PC-9 (cell line): ENCODE measurements around the gene SLFN11. TPM values are rescaled to one million over a fixed set of nuclear protein-coding genes. Genes with fewer than 3 reads are reported as not detected.

Experiments
- BruUV-seq: library from RNA; stranded (reverse); fragments of 400-500 nt; replicated peaks from 2 replicates; lab custom pipeline; 2021; lab: Mats Ljungman, UMichigan
- CTCF ChIA-PET: fragments of 300-600 bp; sonication (Branson Sonifier 250); formaldehyde crosslinking; loops from one replicate; lab custom pipeline; 2022; ENCODE audit warnings: antibody characterized with exemption; lab: Charles Lee
- POLR2A ChIA-PET: fragments of 300-600 bp; sonication (Branson Sonifier 250); formaldehyde crosslinking; loops from one replicate; lab custom pipeline; 2022; ENCODE audit warnings: antibody characterized with exemption; ENCODE audit not compliant: unreplicated experiment; lab: Charles Lee
- DNase-seq, 2 experiments: peaks; one replicate each; pipeline versions ENCODE4 v3.0.0 to v3.0.0-alpha.2; 2015 to 2022; ENCODE audit warnings: mixed read lengths in 1 of 2
- H2AFZ ChIP-seq: fragments of 200-600 bp; sonication (generic); 2 replicates; pipeline ENCODE4 v1.8.1; 2017; ENCODE audit warnings: antibody characterized with exemption
- H3F3A ChIP-seq: fragments of 200-600 bp; sonication (generic); 2 replicates; pipeline ENCODE4 v1.8.1; 2017; ENCODE audit warnings: antibody characterized with exemption, mild to moderate bottlenecking, low read depth; ENCODE audit not compliant: insufficient read depth
- H3K27ac ChIP-seq: fragments of 200-600 bp; sonication (generic); 2 replicates; pipeline ENCODE4 v1.6.1; 2016; ENCODE audit warnings: mixed run types
- H3K27me3 ChIP-seq: fragments of 200-600 bp; sonication (generic); 2 replicates; pipeline ENCODE4 v1.6.1; 2016; ENCODE audit warnings: low read depth, mixed run types; ENCODE audit not compliant: insufficient read depth
- H3K36me3 ChIP-seq: fragments of 200-600 bp; sonication (generic); 2 replicates; pipeline ENCODE4 v1.6.1; 2016; ENCODE audit warnings: low read depth, mixed run types
- H3K4me1 ChIP-seq: fragments of 200-600 bp; sonication (generic); replicated peaks from 2 replicates; pipeline ENCODE4 v1.6.1; 2016; ENCODE audit warnings: mixed run types; ENCODE audit not compliant: insufficient read depth
- H3K4me2 ChIP-seq: fragments of 200-600 bp; sonication (generic); 2 replicates; pipeline ENCODE4 v1.6.1; 2017; ENCODE audit warnings: mixed run types
- H3K4me3 ChIP-seq: fragments of 200-600 bp; sonication (generic); 2 replicates; pipeline ENCODE4 v1.6.1; 2016; ENCODE audit warnings: mixed run types
- H3K79me2 ChIP-seq: fragments of 200-600 bp; sonication (generic); 2 replicates; pipeline ENCODE4 v1.6.1; 2017; ENCODE audit warnings: low read depth, mixed run types
- H3K9me2 ChIP-seq: fragments of 200-600 bp; sonication (generic); 2 replicates; pipeline ENCODE4 v1.8.1; 2017; ENCODE audit warnings: mild to moderate bottlenecking; ENCODE audit not compliant: insufficient read depth
- H3K9me3 ChIP-seq: fragments of 200-600 bp; sonication (generic); 2 replicates; pipeline ENCODE4 v1.8.1; 2016; ENCODE audit warnings: low read depth; ENCODE audit not compliant: insufficient read depth
- H4K20me1 ChIP-seq: fragments of 200-600 bp; sonication (generic); 2 replicates; pipeline ENCODE4 v1.8.1; 2017; ENCODE audit not compliant: insufficient read depth
- EZH2 ChIP-seq: fragments of 200-600 bp; sonication (generic); IDR thresholded peaks from 2 replicates; pipeline ENCODE4 v1.8.0; 2017; ENCODE audit warnings: antibody characterized with exemption, low read depth
- intact Hi-C: fragments of 100-400 bp; cut with micrococcal nuclease; formaldehyde crosslinking; loops from one replicate; pipeline ENCODE4 v1.10.0; 2022; ENCODE audit not compliant: unreplicated experiment
- total RNA-seq: library from RNA; stranded (reverse); gene quantifications from 2 replicates; pipeline ENCODE4 v1.2.3, GENCODE V29; 2021
- TF ChIP-seq, protein P1 (sequence below): fragments of 200-600 bp; sonication (generic); conservative IDR thresholded peaks from 2 replicates; pipeline ENCODE4 v1.6.1; 2017; ENCODE audit warnings: mixed run types, antibody characterized with exemption, mild to moderate bottlenecking, moderate library complexity

The SLFN11 gene
- total RNA-seq, 1 experiment from 2014 or later: 0.46 TPM

DNA sequence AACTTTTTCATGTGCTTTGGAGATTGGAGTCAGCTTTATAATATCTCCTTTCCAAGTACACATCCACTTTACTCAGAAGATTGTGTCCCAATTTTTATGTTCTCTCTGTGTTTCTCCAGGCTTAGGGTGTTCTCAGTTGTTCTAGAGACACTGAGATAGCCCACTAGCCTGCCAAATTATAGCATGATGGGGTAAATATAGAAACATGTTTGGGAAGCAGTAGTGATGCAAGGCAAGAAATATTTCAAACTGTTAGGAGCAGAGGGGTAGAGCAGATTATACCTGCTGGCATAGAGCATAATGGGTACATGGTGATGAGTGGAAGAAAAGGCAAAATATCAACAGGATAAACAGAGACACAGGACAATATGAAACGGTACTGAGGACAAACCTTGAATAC lies 12.4 kb downstream of the SLFN11 start:
- BruUV-seq: no TSS peak
- H3K9me2 ChIP-seq: no peaks in the 10 kb centered on the region
- POLR2A ChIA-PET: no interaction called here
- CTCF ChIA-PET: no interaction called here
- no peaks in the 10 kb centered on the region for H4K20me1 ChIP-seq
- H3F3A ChIP-seq: no peaks in the 10 kb centered on the region
- intact Hi-C loops: no loop called here
- no peak overlapping the region for H3K27ac ChIP-seq
- no peak overlapping the region for H3K4me2 ChIP-seq
- no peak for TF ChIP-seq EZH2
- TF ChIP-seq, protein P1, sequence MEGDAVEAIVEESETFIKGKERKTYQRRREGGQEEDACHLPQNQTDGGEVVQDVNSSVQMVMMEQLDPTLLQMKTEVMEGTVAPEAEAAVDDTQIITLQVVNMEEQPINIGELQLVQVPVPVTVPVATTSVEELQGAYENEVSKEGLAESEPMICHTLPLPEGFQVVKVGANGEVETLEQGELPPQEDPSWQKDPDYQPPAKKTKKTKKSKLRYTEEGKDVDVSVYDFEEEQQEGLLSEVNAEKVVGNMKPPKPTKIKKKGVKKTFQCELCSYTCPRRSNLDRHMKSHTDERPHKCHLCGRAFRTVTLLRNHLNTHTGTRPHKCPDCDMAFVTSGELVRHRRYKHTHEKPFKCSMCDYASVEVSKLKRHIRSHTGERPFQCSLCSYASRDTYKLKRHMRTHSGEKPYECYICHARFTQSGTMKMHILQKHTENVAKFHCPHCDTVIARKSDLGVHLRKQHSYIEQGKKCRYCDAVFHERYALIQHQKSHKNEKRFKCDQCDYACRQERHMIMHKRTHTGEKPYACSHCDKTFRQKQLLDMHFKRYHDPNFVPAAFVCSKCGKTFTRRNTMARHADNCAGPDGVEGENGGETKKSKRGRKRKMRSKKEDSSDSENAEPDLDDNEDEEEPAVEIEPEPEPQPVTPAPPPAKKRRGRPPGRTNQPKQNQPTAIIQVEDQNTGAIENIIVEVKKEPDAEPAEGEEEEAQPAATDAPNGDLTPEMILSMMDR: no peak
- no peaks in the 10 kb centered on the region for H3K79me2 ChIP-seq
- H3K9me3 ChIP-seq: no peaks in the 10 kb centered on the region
- H3K27me3 ChIP-seq: peaks cover 23% of the 10 kb centered on the region; the same call in 1 of the 2 replicates
- H2AFZ ChIP-seq: no peak overlapping the region
- H3K4me1 ChIP-seq: no peaks in the 10 kb centered on the region
- H3K4me3 ChIP-seq: no peak overlapping the region
- no peak for DNase-seq
- H3K36me3 ChIP-seq: no peaks in the 10 kb centered on the region

DNA sequence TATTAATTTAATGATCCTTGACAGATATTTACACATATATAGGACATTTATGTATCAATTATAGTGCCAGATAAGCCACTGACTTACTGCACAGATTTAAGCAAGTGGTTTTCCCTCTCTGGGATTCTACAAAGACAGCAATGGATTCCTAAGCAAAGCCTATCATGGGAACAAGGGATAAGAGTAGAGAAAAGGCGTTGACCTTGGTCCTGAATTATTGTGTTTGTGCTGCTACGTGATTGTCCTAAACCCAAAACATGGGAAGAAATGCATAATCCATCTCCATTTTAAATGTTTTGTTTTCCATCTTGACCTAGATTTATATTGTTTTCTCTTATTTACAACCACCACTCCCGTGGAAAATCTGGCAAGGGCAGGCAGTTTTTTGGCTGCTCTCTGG lies 14.0 kb downstream of the SLFN11 start:
- H3K27me3 ChIP-seq: peaks cover 15% of the 10 kb centered on the region; the same call in 1 of the 2 replicates
- no peaks in the 10 kb centered on the region for H4K20me1 ChIP-seq
- TF ChIP-seq, protein P1: no peak
- TF ChIP-seq EZH2: no peak
- H2AFZ ChIP-seq: no peak overlapping the region
- H3K4me2 ChIP-seq: no peak overlapping the region
- H3F3A ChIP-seq: no peaks in the 10 kb centered on the region
- POLR2A ChIA-PET: no interaction called here
- H3K4me1 ChIP-seq: no peaks in the 10 kb centered on the region
- intact Hi-C loops: no loop called here
- no peak overlapping the region for H3K4me3 ChIP-seq
- H3K9me2 ChIP-seq: no peaks in the 10 kb centered on the region
- no TSS peak for BruUV-seq
- H3K79me2 ChIP-seq: no peaks in the 10 kb centered on the region
- no peaks in the 10 kb centered on the region for H3K36me3 ChIP-seq
- H3K27ac ChIP-seq: no peak overlapping the region
- CTCF ChIA-PET: no interaction called here
- DNase-seq: no peak
- no peaks in the 10 kb centered on the region for H3K9me3 ChIP-seq

DNA sequence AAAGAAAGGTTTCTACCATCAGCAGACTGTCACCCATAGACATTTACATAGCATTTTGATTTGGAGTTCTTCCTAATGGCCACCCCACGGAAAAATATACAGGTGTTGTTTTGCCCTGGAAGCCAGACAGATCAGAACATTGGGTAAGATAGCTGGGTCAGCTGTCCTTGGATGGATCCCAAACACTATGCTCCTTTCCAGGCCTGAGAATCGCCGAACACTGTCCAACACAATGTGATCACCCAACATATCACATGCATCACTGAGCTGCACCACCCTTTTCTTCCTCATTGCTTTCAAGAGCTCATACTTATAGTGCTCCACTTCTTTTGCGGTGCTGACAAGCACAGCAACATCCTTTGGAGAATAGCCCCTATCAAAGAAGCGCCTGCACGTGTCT lies 21.1 kb downstream of the SLFN11 start:
- no peak for DNase-seq
- Histone ChIP-seq H3K36me3 (no peaks in the 10 kb centered on the region), H3F3A (no peaks in the 10 kb centered on the region), H3K9me2 (no peaks in the 10 kb centered on the region), H3K27ac (no peak overlapping the region), H3K4me3 (no peak overlapping the region), H4K20me1 (no peaks in the 10 kb centered on the region), H3K79me2 (no peaks in the 10 kb centered on the region), H2AFZ (no peak overlapping the region), H3K9me3 (no peaks in the 10 kb centered on the region), H3K4me2 (no peak overlapping the region), H3K4me1 (no peaks in the 10 kb centered on the region), H3K27me3 (no peaks in the 10 kb centered on the region)
- TF ChIP-seq, protein P1: no peak
- no peak for TF ChIP-seq EZH2
- BruUV-seq: no TSS peak
- CTCF ChIA-PET: no interaction called here
- POLR2A ChIA-PET: no interaction called here
- intact Hi-C loops: no loop called here
